Keratinocyte (primary cell): ENCODE data around the gene STEAP1B. TPM values are rescaled to one million over a fixed set of nuclear protein-coding genes. Genes with fewer than 3 reads are reported as not detected.

Experiments
- DNase-seq: peaks from one replicate; pipeline ENCODE4 v3.0.0-alpha.2; 2011; ENCODE audit warnings: low read depth, missing footprints, low spot score
- FAIRE-seq: peaks from 2 replicates; lab custom pipeline; 2011; peaks lifted over from hg19 to GRCh38; lab: Jason Lieb, UNC
- H2AFZ ChIP-seq: 2 replicates; pipeline ENCODE4 v1.6.0; 2012; ENCODE audit warnings: low read length, control low read depth, inconsistent platforms; ENCODE audit not compliant: control insufficient read depth
- H3K27ac ChIP-seq: 2 replicates; pipeline ENCODE4 v1.5.1; 2011; ENCODE audit warnings: low read length; ENCODE audit not compliant: control insufficient read depth, insufficient read depth
- H3K27me3 ChIP-seq: 3 replicates; pipeline ENCODE4 v1.6.0; 2011; ENCODE audit warnings: low read length; ENCODE audit not compliant: control insufficient read depth, insufficient read depth; ENCODE audit errors: extremely low read depth
- H3K36me3 ChIP-seq, 2 experiments: 2 replicates in 1 of 2; 3 replicates in 1 of 2; pipeline ENCODE4 v1.5.1; 2011; ENCODE audit warnings: low read length in 2 of 2, mild to moderate bottlenecking in 1 of 2; ENCODE audit not compliant: control insufficient read depth in 2 of 2, insufficient read depth in 2 of 2; ENCODE audit errors: extremely low read depth in 1 of 2
- H3K4me1 ChIP-seq: 3 replicates; pipeline ENCODE4 v1.5.1; 2011; ENCODE audit warnings: low read length; ENCODE audit not compliant: control insufficient read depth, insufficient read depth; ENCODE audit errors: extremely low read depth
- H3K4me2 ChIP-seq: 3 replicates; pipeline ENCODE4 v1.6.0; 2011; ENCODE audit warnings: low read depth, low read length; ENCODE audit not compliant: control insufficient read depth, insufficient read depth; ENCODE audit errors: extremely low read depth
- H3K4me3 ChIP-seq, 3 experiments: fragments of 200-600 bp in 1 of 3; sonication (generic) in 1 of 3; 2 replicates in 2 of 3; 3 replicates in 1 of 3; pipeline ENCODE4 v1.5.1; 2011 to 2016; ENCODE audit warnings: low read length in 3 of 3, mild to moderate bottlenecking in 3 of 3, control low read depth in 2 of 3, inconsistent platforms in 1 of 3, low read depth in 1 of 3, mixed read lengths in 1 of 3, mixed run types in 1 of 3, moderate library complexity in 1 of 3; ENCODE audit not compliant: control insufficient read depth in 2 of 3, insufficient read depth in 2 of 3; ENCODE audit errors: extremely low read depth in 1 of 3
- H3K79me2 ChIP-seq: 2 replicates; pipeline ENCODE4 v1.6.0; 2012; ENCODE audit warnings: low read length; ENCODE audit not compliant: control insufficient read depth, insufficient read depth
- H3K9ac ChIP-seq: 3 replicates; pipeline ENCODE4 v1.6.0; 2011; ENCODE audit warnings: low read length; ENCODE audit not compliant: control insufficient read depth, insufficient read depth; ENCODE audit errors: extremely low read depth
- H3K9me1 ChIP-seq: 3 replicates; pipeline ENCODE4 v1.6.0; 2011; ENCODE audit warnings: low read length; ENCODE audit not compliant: control insufficient read depth, insufficient read depth; ENCODE audit errors: extremely low read depth
- H3K9me3 ChIP-seq: 2 replicates; pipeline ENCODE4 v1.5.1; 2012; ENCODE audit warnings: low read depth, low read length; ENCODE audit not compliant: control insufficient read depth
- H4K20me1 ChIP-seq: 3 replicates; pipeline ENCODE4 v1.6.0; 2011; ENCODE audit warnings: low read length; ENCODE audit not compliant: control insufficient read depth, insufficient read depth; ENCODE audit errors: extremely low read depth
- CTCF ChIP-seq, 3 experiments: IDR thresholded peaks in 1 of 3; conservative IDR thresholded peaks in 1 of 3; optimal IDR thresholded peaks in 1 of 3; 2 replicates in 2 of 3; 3 replicates in 1 of 3; pipeline versions ENCODE3 to v1.5.1; 2011; ENCODE audit warnings: low read length in 3 of 3, mild to moderate bottlenecking in 3 of 3, moderate library complexity in 2 of 3, control low read depth in 1 of 3, inconsistent platforms in 1 of 3; ENCODE audit not compliant: insufficient read depth in 2 of 3; ENCODE audit errors: extremely low read depth in 1 of 3
- EZH2 ChIP-seq: IDR thresholded peaks from one replicate; pipeline ENCODE4 v1.6.1; 2012; ENCODE audit warnings: inconsistent platforms, mild to moderate bottlenecking, low read length, moderate library complexity
- dilution Hi-C: fragments of 300-500 bp; cut with MboI; formaldehyde crosslinking; loops from one replicate; pipeline ENCODE4 v1.7.0; 2020; ENCODE audit warnings: low sequenced_read_pairs; ENCODE audit not compliant: extremely low pct_ligation_motif_present
- polyA plus RNA-seq, 5 experiments: library from polyadenylated mRNA; depleted of rRNA in 3 of 5; stranded (reverse) in 3 of 5; stranded (forward) in 1 of 5; unstranded in 1 of 5; fragments of >200 nt; gene quantifications; 1 replicate in 1 of 5; 2 replicates in 3 of 5; 3 replicates in 1 of 5; pipeline versions ENCODE4 v1.2.1 to v1.2.3, GENCODE V29; 2011 to 2012; ENCODE audit warnings: missing spikeins in 2 of 5, low read depth in 1 of 5, low replicate concordance in 1 of 5

The STEAP1B gene
- polyA plus RNA-seq, 1 donor (not counting 4 experiments of a cell fraction or from before 2014, with no cell fraction given) = 18.9 TPM

GRCh38 chr7:22399091-22399490, 100.9 kb downstream of the STEAP1B start:
- DNase-seq = no peak
- no peaks in the 10 kb centered on the region for H3K36me3 ChIP-seq
- FAIRE-seq = no peak
- H3K9ac ChIP-seq = no peak overlapping the region
- no peaks in the 10 kb centered on the region for H4K20me1 ChIP-seq
- no peak for TF ChIP-seq EZH2
- dilution Hi-C loops = no loop called here
- no peaks in the 10 kb centered on the region for H3K27me3 ChIP-seq
- H3K9me1 ChIP-seq = no peaks in the 10 kb centered on the region
- no peak overlapping the region for H3K27ac ChIP-seq
- no peak overlapping the region for H3K4me3 ChIP-seq
- H3K79me2 ChIP-seq = no peaks in the 10 kb centered on the region
- H2AFZ ChIP-seq = no peak overlapping the region
- H3K9me3 ChIP-seq = no peaks in the 10 kb centered on the region
- H3K4me2 ChIP-seq = no peak overlapping the region
- H3K4me1 ChIP-seq = peaks cover 6% of the 10 kb centered on the region

GRCh38 chr7:22397981-22398380, 102.0 kb downstream of the STEAP1B start:
- Histone ChIP-seq H3K36me3 (no peaks in the 10 kb centered on the region), H3K79me2 (no peaks in the 10 kb centered on the region), H3K9me1 (no peaks in the 10 kb centered on the region), H3K9ac (no peak overlapping the region), H3K27me3 (no peaks in the 10 kb centered on the region), H3K4me3 (no peak overlapping the region), H3K4me2 (no peak overlapping the region), H3K9me3 (no peaks in the 10 kb centered on the region), H3K4me1 (peaks cover 6% of the 10 kb centered on the region), H2AFZ (no peak overlapping the region), H4K20me1 (no peaks in the 10 kb centered on the region), H3K27ac (no peak overlapping the region)
- FAIRE-seq (no peak), DNase-seq (no peak)
- dilution Hi-C loops = no loop called here
- TF ChIP-seq CTCF (optimal IDR thresholded peaks at IDR 0.05 in 1 of 3, IDR thresholded peaks at IDR 0.05 in 1 of 3, conservative IDR thresholded peaks at IDR 0.05 in 1 of 3; ENCODE audit: extremely low read depth in 1 of 3, insufficient read depth in 2 of 3, low read length in 3 of 3) (no peak), EZH2 (no peak)

GRCh38 chr7:22395222-22395621, 104.8 kb downstream of the STEAP1B start:
- FAIRE-seq = no peak
- no peak for TF ChIP-seq CTCF (optimal IDR thresholded peaks at IDR 0.05 in 1 of 3, IDR thresholded peaks at IDR 0.05 in 1 of 3, conservative IDR thresholded peaks at IDR 0.05 in 1 of 3; ENCODE audit: extremely low read depth in 1 of 3, insufficient read depth in 2 of 3, low read length in 3 of 3)
- no peak for TF ChIP-seq EZH2
- no peak overlapping the region for H3K4me3 ChIP-seq
- DNase-seq = no peak
- no peak overlapping the region for H3K9ac ChIP-seq
- dilution Hi-C loops = no loop called here
- no peaks in the 10 kb centered on the region for H3K36me3 ChIP-seq
- no peaks in the 10 kb centered on the region for H3K9me1 ChIP-seq
- H4K20me1 ChIP-seq = no peaks in the 10 kb centered on the region
- no peaks in the 10 kb centered on the region for H3K4me1 ChIP-seq
- H3K9me3 ChIP-seq = no peaks in the 10 kb centered on the region
- H3K79me2 ChIP-seq = no peaks in the 10 kb centered on the region
- H3K27ac ChIP-seq = no peak overlapping the region
- no peak overlapping the region for H3K4me2 ChIP-seq
- no peaks in the 10 kb centered on the region for H3K27me3 ChIP-seq
- H2AFZ ChIP-seq = no peak overlapping the region
